ENCODE results near the gene CLDN2.

DNA sequence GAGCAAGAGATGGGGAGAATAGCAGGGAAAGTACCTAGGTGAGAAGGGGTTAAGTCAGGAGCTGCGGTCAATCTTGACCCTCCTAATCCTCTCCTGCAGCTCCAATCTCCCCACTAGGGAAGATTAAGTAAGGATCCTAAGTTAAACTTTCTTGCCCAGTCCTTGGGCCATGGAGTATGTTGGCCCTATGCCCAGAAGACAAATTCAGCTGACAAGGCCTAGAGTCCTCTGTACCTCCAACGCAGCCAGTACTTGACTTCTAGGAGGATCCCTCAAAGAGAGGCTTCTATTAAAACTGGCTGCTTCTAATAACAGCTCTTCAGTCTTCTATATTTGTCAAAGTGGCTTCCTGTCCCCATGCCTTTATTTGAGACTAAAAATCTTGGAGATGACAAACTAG lies 1.4 kb downstream of the CLDN2 start:
- TF ChIP-seq POLR2AphosphoS5 (IDR thresholded peaks at IDR 0.05; ENCODE audit: low read depth, low read length) (no peak), POLR2A (IDR thresholded peaks at IDR 0.05; ENCODE audit: low read depth, low read length) (no peak), SPI1 (IDR thresholded peaks at IDR 0.05; ENCODE audit: low read depth, low read length) (no peak), TAF1 (IDR thresholded peaks at IDR 0.05; ENCODE audit: low read depth, low read length) (no peak), PAX5 (IDR thresholded peaks at IDR 0.05; ENCODE audit: insufficient read depth, low read length, severe bottlenecking) (no peak), POU2F2 (IDR thresholded peaks at IDR 0.05; ENCODE audit: low read depth, low read length) (no peak)
